NB4 (cell line): ENCODE results near the gene TNIP1.

ENCODE experiments used
- DNase-seq: peaks from one replicate; pipeline ENCODE4 v3.0.0; 2010; ENCODE audit warnings: low read depth
- H3K4me3 ChIP-seq: one replicate; pipeline ENCODE4 v1.5.1; 2011; ENCODE audit warnings: mild to moderate bottlenecking, low read depth, low read length, moderate library complexity
- MYC ChIP-seq: IDR thresholded peaks from 2 replicates; pipeline ENCODE4 v1.6.1; 2011; ENCODE audit warnings: low read depth, low read length
- POLR2A ChIP-seq: IDR thresholded peaks from 2 replicates; pipeline ENCODE4 v1.6.1; 2011; ENCODE audit warnings: mild to moderate bottlenecking; ENCODE audit not compliant: insufficient read length; ENCODE audit errors: extremely low read depth
- TF ChIP-seq, protein P1 (sequence below): IDR thresholded peaks from 2 replicates; pipeline ENCODE4 v1.6.1; 2011; ENCODE audit warnings: low read depth, low read length
- TF ChIP-seq, protein P2 (sequence below): IDR thresholded peaks from one replicate; pipeline ENCODE4 v1.5.1; 2012; ENCODE audit warnings: low read depth, low read length

The TNIP1 gene

DNA sequence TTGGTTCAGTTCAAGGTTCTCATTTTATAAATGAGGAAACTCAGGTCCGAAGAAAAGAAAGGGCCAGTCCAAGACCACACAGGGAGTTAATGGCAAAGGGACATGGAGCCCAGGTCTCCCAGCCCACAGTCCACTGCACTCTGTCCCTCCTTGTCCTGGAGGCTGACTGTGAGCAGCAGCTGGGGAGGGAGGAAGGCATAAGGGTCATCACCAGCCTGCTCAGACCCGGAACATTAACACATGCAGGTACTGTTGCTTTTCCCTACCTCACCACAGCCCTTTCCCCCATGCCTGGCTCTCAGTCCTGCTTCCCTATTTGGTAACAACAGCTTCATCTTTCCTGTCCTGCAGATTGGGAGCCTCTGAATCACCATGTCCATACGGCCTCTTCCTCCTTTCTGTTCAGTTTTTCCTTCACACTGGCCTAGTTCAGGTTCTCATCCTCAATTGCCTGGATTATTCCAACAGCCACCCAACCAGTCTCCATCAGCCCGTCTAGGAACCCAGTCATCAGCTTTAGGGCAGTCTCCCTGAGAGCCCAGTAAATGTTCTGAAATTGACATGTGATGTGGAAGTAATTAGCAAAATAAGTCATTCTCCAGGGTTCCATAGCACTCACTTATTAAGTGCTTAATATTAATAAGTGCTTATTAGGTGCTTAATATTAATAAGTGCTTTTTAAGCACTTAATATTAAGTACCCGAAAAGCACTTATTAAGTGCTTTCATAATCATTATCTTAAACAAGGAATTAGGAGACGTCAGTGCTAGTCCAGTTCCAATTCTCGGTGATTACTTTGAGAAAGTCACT is 56.2 kb downstream of the TNIP1 start:
- no peak for DNase-seq
- no peak overlapping the region for H3K4me3 ChIP-seq
- TF ChIP-seq, protein P1, sequence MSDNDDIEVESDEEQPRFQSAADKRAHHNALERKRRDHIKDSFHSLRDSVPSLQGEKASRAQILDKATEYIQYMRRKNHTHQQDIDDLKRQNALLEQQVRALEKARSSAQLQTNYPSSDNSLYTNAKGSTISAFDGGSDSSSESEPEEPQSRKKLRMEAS, result no peak
- TF ChIP-seq POLR2A (no peak), MYC (no peak)
- TF ChIP-seq, protein P2, sequence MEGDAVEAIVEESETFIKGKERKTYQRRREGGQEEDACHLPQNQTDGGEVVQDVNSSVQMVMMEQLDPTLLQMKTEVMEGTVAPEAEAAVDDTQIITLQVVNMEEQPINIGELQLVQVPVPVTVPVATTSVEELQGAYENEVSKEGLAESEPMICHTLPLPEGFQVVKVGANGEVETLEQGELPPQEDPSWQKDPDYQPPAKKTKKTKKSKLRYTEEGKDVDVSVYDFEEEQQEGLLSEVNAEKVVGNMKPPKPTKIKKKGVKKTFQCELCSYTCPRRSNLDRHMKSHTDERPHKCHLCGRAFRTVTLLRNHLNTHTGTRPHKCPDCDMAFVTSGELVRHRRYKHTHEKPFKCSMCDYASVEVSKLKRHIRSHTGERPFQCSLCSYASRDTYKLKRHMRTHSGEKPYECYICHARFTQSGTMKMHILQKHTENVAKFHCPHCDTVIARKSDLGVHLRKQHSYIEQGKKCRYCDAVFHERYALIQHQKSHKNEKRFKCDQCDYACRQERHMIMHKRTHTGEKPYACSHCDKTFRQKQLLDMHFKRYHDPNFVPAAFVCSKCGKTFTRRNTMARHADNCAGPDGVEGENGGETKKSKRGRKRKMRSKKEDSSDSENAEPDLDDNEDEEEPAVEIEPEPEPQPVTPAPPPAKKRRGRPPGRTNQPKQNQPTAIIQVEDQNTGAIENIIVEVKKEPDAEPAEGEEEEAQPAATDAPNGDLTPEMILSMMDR, result no peak

DNA sequence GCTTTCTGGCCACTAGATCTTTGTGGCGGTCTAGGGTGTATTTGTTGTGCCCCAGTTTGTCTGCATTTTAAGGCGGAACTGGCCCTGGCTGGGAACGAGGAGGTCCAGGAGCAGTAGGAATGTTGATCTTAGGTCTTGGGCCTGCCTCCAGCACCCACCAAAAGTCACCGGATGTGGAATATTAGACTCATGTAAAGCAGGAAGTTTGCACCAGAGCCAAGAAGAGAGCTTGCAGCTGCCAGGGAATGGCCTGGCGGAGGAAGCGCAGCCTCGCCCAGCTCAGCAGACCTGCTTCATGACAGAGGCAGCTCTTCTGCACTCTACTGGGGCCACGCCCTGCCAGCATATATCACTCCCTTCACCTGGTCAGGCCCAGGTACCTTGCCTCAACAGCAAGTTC is 57.2 kb downstream of the TNIP1 start:
- DNase-seq, result no peak
- no peak overlapping the region for H3K4me3 ChIP-seq
- no peak for TF ChIP-seq MYC
- TF ChIP-seq, protein P2, result no peak
- no peak for TF ChIP-seq POLR2A
- TF ChIP-seq, protein P1, result no peak

DNA sequence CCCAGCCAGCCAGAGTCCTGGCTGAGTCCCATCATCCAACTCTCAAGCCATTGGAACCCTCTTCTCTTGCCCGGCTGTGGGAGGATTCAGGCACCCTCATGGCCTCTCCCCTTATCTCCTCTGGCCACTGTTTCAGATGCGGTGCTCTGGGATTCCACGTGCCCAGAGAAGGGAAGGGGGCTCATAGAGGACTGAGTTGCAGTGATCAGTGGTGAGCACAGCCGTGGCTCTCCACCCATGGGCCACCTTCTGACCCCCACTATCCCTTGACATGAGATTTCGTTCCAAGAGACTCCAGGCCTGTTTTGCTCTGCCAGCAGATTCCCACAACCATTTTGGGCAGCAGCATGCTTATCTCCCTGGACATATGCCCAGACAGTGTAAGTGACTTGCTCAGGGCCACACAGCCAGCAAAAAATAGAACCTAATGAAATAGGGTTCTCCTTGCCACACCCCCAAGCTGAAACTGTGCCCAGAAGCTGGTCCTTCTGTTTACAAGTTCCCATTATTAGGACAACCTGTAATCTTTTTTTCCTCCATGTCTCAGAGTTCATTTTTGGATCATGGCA is 57.7 kb downstream of the TNIP1 start:
- H3K4me3 ChIP-seq, result no peak overlapping the region
- TF ChIP-seq MYC (no peak), POLR2A (no peak)
- TF ChIP-seq, protein P2, result no peak
- TF ChIP-seq, protein P1, result no peak
- no peak for DNase-seq

DNA sequence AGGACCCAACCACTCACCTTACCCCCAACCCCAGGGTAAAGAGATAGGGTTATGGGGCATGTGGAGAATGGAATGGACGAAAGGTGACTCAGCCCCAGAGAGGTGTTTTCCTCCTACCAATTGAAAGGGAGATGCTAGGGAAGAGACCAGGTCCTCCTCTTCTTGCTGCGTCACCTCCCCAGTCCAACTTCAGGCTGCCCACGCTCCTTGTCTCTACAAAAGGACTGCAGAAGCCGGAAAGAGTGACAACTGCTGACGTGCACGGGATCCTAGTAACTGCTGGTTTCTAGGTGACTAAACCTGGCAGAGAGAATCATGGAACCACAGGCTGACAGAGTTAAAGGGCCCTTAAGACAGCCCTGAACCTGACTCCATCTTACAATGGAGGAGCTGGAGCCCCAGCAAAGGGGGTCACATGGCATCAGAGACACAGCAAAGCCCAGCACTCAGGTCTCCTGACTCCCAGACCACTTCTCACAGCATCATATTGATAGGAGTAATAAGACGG is 58.3 kb downstream of the TNIP1 start:
- no peak overlapping the region for H3K4me3 ChIP-seq
- TF ChIP-seq POLR2A (no peak), MYC (no peak)
- TF ChIP-seq, protein P1, result no peak
- TF ChIP-seq, protein P2, result no peak
- DNase-seq, result no peak

DNA sequence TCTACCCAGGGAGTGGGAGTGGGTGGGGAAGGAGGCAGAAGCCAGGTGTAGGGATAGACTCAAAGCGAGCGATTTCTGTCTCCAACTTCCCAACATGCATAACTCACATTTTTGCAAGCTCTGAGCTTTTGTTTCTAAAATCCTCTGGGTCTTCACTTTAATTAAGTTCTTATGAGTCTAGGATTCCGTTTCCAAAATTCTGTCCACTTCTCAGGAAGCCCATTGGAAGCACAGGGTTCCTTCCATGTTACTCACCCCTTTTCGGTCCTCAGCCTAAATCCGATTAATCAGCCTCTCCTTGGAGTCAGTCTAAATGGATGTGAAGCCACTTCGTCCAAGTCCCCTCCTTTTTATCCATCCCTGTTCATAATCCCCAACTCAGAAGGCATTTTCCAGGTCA is 59.1 kb downstream of the TNIP1 start:
- TF ChIP-seq MYC (no peak), POLR2A (no peak)
- TF ChIP-seq, protein P1, result no peak
- TF ChIP-seq, protein P2, result no peak
- H3K4me3 ChIP-seq, result no peak overlapping the region
- DNase-seq, result no peak
